Measurements from ENCODE around the gene RTN1. TPM values are rescaled to one million over a fixed set of nuclear protein-coding genes. Genes with fewer than 3 reads are reported as not detected.
"Not testable (repeated sequence)": the region's sequence is repeated elsewhere in the genome, so short reads cannot be mapped to it uniquely, and the experiment has no call there.

RTN1 gene
- total RNA-seq, 2 donors from 2014 or later: not detected

DNA sequence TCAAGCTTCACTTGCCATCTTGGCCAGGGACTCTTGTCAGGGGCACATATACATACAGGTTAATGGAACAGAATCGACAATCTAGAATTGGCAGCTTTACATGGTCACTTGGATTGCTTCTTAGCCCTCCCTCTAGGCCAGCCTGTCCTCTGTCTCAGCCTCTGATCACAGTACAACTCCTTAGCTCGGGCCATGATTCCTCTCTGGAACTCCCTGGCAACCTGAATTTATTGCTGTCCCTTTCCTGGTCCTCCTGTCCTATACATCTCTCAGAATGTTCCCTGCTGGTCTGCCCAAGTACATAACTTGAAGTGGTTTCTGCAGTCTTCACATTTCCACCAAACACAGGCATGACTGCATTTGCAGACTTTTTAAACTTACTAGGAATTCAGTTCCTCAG lies 214.1 kb downstream of the RTN1 start:
- H3K4me3 Mint-ChIP-seq: no peak overlapping the region
- no peak overlapping the region for H3K27ac Mint-ChIP-seq
- DNase-seq (no peak), ATAC-seq (replicated peaks in 1 of 2) (no peak)
- H3K4me1 Mint-ChIP-seq (ENCODE audit: low read depth): no peaks in the 10 kb centered on the region
- H3K9me3 Mint-ChIP-seq: peaks cover 13 to 16% of the 10 kb centered on the region in 2 donors
- H3K27me3 Mint-ChIP-seq (ENCODE audit: low read depth): peaks cover 7% of the 10 kb centered on the region
- peaks cover 0 to 3% of the 10 kb centered on the region in 2 donors for H3K36me3 Mint-ChIP-seq (ENCODE audit: insufficient read depth in 2 of 2)

- H3K9me3 Mint-ChIP-seq: peaks cover 13 to 16% of the 10 kb centered on the region in 2 donors
- DNase-seq; ATAC-seq (replicated peaks in 1 of 2); H3K4me1 Mint-ChIP-seq (ENCODE audit: low read depth); H3K27me3 Mint-ChIP-seq (ENCODE audit: low read depth); H3K27ac Mint-ChIP-seq; H3K4me3 Mint-ChIP-seq; H3K36me3 Mint-ChIP-seq (ENCODE audit: insufficient read depth in 2 of 2): not testable (repeated sequence)
These were observed 216.4 kb downstream of the RTN1 start for GRCh38 chr14:59654131-59654530.

GRCh38 chr14:59646832-59647231 lies 223.7 kb downstream of the RTN1 start:
- H3K27me3 Mint-ChIP-seq (ENCODE audit: low read depth); H3K4me3 Mint-ChIP-seq; ATAC-seq (replicated peaks in 1 of 2); DNase-seq; H3K4me1 Mint-ChIP-seq (ENCODE audit: low read depth); H3K27ac Mint-ChIP-seq: not testable (repeated sequence)
- Mint-ChIP-seq H3K36me3 (ENCODE audit: insufficient read depth in 2 of 2) (peaks cover 8 to 18% of the 10 kb centered on the region in 2 donors), H3K9me3 (peaks cover 23 to 26% of the 10 kb centered on the region in 2 donors)

DNA sequence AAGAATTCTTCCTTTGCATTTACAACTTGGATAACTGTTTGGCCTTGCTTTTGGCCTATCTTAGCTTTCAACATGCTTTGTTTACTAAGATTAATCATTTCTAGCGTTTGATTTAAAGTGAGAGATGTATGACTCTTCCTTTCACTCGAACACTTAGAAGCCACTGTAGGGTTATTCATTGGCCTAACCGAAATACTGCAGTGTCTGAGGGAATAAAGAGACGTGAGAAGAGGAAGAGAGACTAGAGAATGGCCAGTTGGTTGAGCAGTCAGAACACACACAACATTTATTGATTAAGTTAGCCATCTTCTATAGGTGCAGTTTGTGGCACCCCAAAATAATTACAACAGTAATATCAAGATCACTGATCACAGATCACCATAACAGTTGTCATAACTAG lies 231.7 kb downstream of the RTN1 start:
- peaks cover 5% of the 10 kb centered on the region for H3K27me3 Mint-ChIP-seq (ENCODE audit: low read depth)
- H3K4me3 Mint-ChIP-seq: no peak overlapping the region
- peaks cover 0 to 1% of the 10 kb centered on the region in 2 donors for H3K36me3 Mint-ChIP-seq (ENCODE audit: insufficient read depth in 2 of 2)
- ATAC-seq (replicated peaks in 1 of 2): no peak
- H3K9me3 Mint-ChIP-seq: peaks cover 2 to 5% of the 10 kb centered on the region in 2 donors
- DNase-seq: no peak
- H3K27ac Mint-ChIP-seq: no peak overlapping the region
- no peaks in the 10 kb centered on the region for H3K4me1 Mint-ChIP-seq (ENCODE audit: low read depth)

GRCh38 chr14:59634617-59635016 lies 236.0 kb downstream of the RTN1 start:
- no peaks in the 10 kb centered on the region for H3K36me3 Mint-ChIP-seq (ENCODE audit: insufficient read depth in 2 of 2)
- no peaks in the 10 kb centered on the region for H3K9me3 Mint-ChIP-seq
- no peak overlapping the region for H3K4me3 Mint-ChIP-seq

GRCh38 chr14:59633486-59633885 lies 237.1 kb downstream of the RTN1 start:
- H3K27ac Mint-ChIP-seq: no peak overlapping the region
- H3K4me3 Mint-ChIP-seq: no peak overlapping the region
- no peaks in the 10 kb centered on the region for H3K4me1 Mint-ChIP-seq (ENCODE audit: low read depth)
- ATAC-seq (replicated peaks in 1 of 2): no peak
- peaks cover 36% of the 10 kb centered on the region for H3K27me3 Mint-ChIP-seq (ENCODE audit: low read depth)
- no peak for DNase-seq
- H3K36me3 Mint-ChIP-seq (ENCODE audit: insufficient read depth in 2 of 2): no peaks in the 10 kb centered on the region
- no peaks in the 10 kb centered on the region for H3K9me3 Mint-ChIP-seq

More at GRCh38 chr14:59634617-59635016, 236.0 kb downstream of the RTN1 start:
- ATAC-seq (replicated peaks in 1 of 2) (no peak), DNase-seq (no peak)
- Mint-ChIP-seq H3K27me3 (ENCODE audit: low read depth) (peaks cover 25% of the 10 kb centered on the region), H3K27ac (no peak overlapping the region), H3K4me1 (ENCODE audit: low read depth) (no peaks in the 10 kb centered on the region)

GRCh38 chr14:59632381-59632780 lies 238.2 kb downstream of the RTN1 start:
- peaks cover 38% of the 10 kb centered on the region for H3K27me3 Mint-ChIP-seq (ENCODE audit: low read depth)

GRCh38 chr14:59631237-59631636 lies 239.3 kb downstream of the RTN1 start:
- H3K4me3 Mint-ChIP-seq: no peak overlapping the region
- H3K4me1 Mint-ChIP-seq (ENCODE audit: low read depth): no peaks in the 10 kb centered on the region
- no peak for DNase-seq
- H3K27me3 Mint-ChIP-seq (ENCODE audit: low read depth): peaks cover 38% of the 10 kb centered on the region
- no peaks in the 10 kb centered on the region for H3K9me3 Mint-ChIP-seq
- no peak overlapping the region for H3K27ac Mint-ChIP-seq
- no peaks in the 10 kb centered on the region for H3K36me3 Mint-ChIP-seq (ENCODE audit: insufficient read depth in 2 of 2)
- ATAC-seq (replicated peaks in 1 of 2): no peak

More at GRCh38 chr14:59632381-59632780, 238.2 kb downstream of the RTN1 start:
- DNase-seq (peak; percentile 17 to 23), ATAC-seq (replicated peaks in 1 of 2) (peak in 1 of 2 donors; percentile 41)
- no peaks in the 10 kb centered on the region for H3K4me1 Mint-ChIP-seq (ENCODE audit: low read depth)
- H3K9me3 Mint-ChIP-seq: no peaks in the 10 kb centered on the region
- H3K4me3 Mint-ChIP-seq: no peak overlapping the region
- H3K36me3 Mint-ChIP-seq (ENCODE audit: insufficient read depth in 2 of 2): no peaks in the 10 kb centered on the region
- no peak overlapping the region for H3K27ac Mint-ChIP-seq

- Mint-ChIP-seq H3K27me3 (ENCODE audit: low read depth) (peaks cover 38% of the 10 kb centered on the region), H3K9me3 (no peaks in the 10 kb centered on the region), H3K27ac (no peak overlapping the region), H3K4me3 (peak overlapping the region; percentile 66 to 74), H3K36me3 (ENCODE audit: insufficient read depth in 2 of 2) (no peaks in the 10 kb centered on the region), H3K4me1 (ENCODE audit: low read depth) (no peaks in the 10 kb centered on the region)
- DNase-seq: peak; percentile 4 to 7
- peak; percentile 51 to 54 for ATAC-seq (replicated peaks in 1 of 2)
These were observed 240.2 kb downstream of the RTN1 start for GRCh38 chr14:59630288-59630963.

DNA sequence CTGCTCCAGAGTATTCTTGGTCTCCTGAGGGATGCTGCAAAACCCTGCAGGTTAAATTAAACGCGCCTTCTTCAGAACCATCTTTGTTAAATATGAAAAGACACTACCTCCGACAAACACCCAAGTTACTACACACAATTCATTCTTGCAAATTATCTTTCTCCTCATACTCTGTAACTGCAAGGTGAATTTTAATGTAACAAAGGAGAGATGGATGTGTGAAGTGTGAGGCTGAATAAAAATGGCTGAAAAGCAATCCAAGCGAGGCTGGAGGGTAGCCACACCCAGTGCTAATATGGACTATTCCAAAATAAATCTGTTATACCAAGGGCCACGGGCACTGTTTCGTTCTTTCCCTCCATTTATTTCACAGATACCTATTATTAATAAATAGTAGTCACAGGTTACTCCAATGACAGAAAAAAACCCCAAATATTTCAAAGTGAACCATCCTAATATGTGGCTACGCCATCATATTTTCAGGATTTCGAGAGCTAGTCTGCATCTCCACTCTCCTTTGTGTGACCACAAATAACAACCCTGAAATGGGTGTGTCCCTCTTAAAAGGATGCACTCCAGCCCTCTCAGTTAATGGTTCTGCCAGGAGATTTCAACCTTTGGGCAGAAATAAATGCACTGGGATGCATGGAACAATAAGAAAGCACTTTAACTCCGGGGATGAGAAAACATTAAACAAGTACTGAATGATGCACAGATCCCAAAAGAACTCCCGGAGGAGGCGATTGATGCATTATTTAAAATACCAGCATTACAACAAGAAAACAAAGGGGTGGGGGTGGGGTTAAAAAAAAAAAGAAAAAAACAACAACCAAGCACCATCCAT lies 240.9 kb downstream of the RTN1 start:
- H3K9me3 Mint-ChIP-seq: no peaks in the 10 kb centered on the region
- no peak overlapping the region for H3K27ac Mint-ChIP-seq
- DNase-seq (no peak), ATAC-seq (replicated peaks in 1 of 2) (no peak)
- no peaks in the 10 kb centered on the region for H3K4me1 Mint-ChIP-seq (ENCODE audit: low read depth)
- no peaks in the 10 kb centered on the region for H3K36me3 Mint-ChIP-seq (ENCODE audit: insufficient read depth in 2 of 2)
- H3K27me3 Mint-ChIP-seq (ENCODE audit: low read depth): peaks cover 38% of the 10 kb centered on the region
- peak overlapping the region; percentile 66 to 74 for H3K4me3 Mint-ChIP-seq

DNA sequence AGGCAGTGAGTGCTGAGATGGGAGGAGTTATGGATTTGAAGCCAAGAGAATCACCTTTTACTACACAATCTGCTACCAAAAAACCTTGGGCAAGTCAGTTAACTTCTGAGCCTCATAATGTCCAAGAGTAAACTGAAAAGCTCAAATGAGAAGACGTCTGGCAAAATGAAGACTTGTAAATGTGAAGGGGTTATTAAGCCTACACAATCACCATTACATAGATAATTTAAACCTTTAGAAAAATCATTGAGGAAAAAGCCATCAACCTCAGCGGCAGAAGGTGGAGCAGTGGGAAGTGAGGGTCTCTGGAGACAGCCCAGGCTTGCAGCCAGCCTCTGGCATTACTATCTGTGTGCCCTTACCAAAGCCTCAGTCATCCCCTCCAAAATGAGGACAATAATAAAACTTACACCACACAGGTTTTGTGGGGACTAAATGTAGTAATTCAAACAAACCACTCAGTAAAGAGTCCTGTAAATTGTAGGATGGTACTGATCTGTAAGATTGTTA lies 243.5 kb downstream of the RTN1 start:
- ATAC-seq (replicated peaks in 1 of 2) (no peak), DNase-seq (no peak)
- Mint-ChIP-seq H3K4me1 (ENCODE audit: low read depth) (no peaks in the 10 kb centered on the region), H3K36me3 (ENCODE audit: insufficient read depth in 2 of 2) (no peaks in the 10 kb centered on the region), H3K9me3 (no peaks in the 10 kb centered on the region), H3K27ac (no peak overlapping the region), H3K27me3 (ENCODE audit: low read depth) (peaks cover 38% of the 10 kb centered on the region), H3K4me3 (no peak overlapping the region)

- DNase-seq (no peak), ATAC-seq (replicated peaks in 1 of 2) (no peak)
- Mint-ChIP-seq H3K9me3 (peaks cover 0 to 3% of the 10 kb centered on the region in 2 donors), H3K36me3 (ENCODE audit: insufficient read depth in 2 of 2) (peaks cover 0 to 2% of the 10 kb centered on the region in 2 donors), H3K27ac (no peak overlapping the region), H3K4me1 (ENCODE audit: low read depth) (no peaks in the 10 kb centered on the region), H3K4me3 (no peak overlapping the region), H3K27me3 (ENCODE audit: low read depth) (peaks cover 21% of the 10 kb centered on the region)
These were observed 247.9 kb downstream of the RTN1 start for GRCh38 chr14:59622631-59623030.

DNA sequence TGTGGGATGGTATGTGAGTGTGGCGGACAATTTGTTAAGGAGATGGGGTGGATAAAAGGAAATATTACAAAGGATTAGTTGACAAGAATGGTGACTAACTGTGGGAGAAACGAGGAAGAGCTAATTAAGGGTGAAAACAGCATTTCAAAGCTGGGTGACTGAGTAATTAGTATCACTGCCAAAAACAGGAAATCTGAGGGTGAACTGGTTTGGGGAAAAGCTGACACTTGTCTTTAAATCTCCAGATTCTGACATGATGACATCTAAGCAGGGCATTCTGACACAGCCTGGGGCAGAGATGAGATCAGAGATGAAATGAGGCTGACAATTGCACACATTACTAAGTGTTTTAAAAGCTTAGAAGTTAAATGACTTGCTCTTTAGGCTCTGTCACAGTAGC lies 251.5 kb downstream of the RTN1 start:
- Mint-ChIP-seq H3K27me3 (ENCODE audit: low read depth) (peaks cover 21% of the 10 kb centered on the region), H3K4me3 (no peak overlapping the region), H3K9me3 (peaks cover 0 to 3% of the 10 kb centered on the region in 2 donors), H3K27ac (no peak overlapping the region), H3K36me3 (ENCODE audit: insufficient read depth in 2 of 2) (peaks cover 0 to 2% of the 10 kb centered on the region in 2 donors), H3K4me1 (ENCODE audit: low read depth) (no peaks in the 10 kb centered on the region)
- ATAC-seq (replicated peaks in 1 of 2) (peak in 1 of 2 donors; percentile 45), DNase-seq (no peak)

Measured in activated T-cell treated with anti-CD3 and anti-CD28 coated beads, Interleukin-2, amount 50 U/mL, for 72 hours (primary cell).